Measurements from ENCODE around the gene PLCB2. TPM values are rescaled to one million over a fixed set of nuclear protein-coding genes. Genes with fewer than 3 reads are reported as not detected.

The PLCB2 gene
- total RNA-seq, 1 experiment from 2014 or later = 7.4 TPM

- Mint-ChIP-seq H3K4me1 (peaks cover 38 to 52% of the 10 kb centered on the region in 2 experiments), H3K27me3 (ENCODE audit: low read depth) (peaks cover 84% of the 10 kb centered on the region), H3K4me3 (peak overlapping the region; percentile 39 to 76), H3K36me3 (ENCODE audit: insufficient read depth in 1 of 3, low read depth in 3 of 3) (no peaks in the 10 kb centered on the region; a peak in 2 of 7 replicates), H3K27ac (no peak overlapping the region), H3K9me3 (no peaks in the 10 kb centered on the region; a peak in 1 of 5 replicates)
- H2AFZ ChIP-seq (ENCODE audit: low read length) = no peak overlapping the region
- no peak overlapping the region for H3K23ac ChIP-seq (ENCODE audit: insufficient read length, low read depth, low read length)
- H3K23me2 ChIP-seq (ENCODE audit: insufficient read length, low read depth, low read length, poor library complexity, severe bottlenecking) = peaks cover 10% of the 10 kb centered on the region
- no peak overlapping the region for H2BK5ac ChIP-seq (ENCODE audit: insufficient read length, low read length)
- no peak overlapping the region for H2BK15ac ChIP-seq (ENCODE audit: low read depth, low read length)
- no peak overlapping the region for H3K27ac ChIP-seq (ENCODE audit: insufficient read length, low read depth, low read length)
- H2BK20ac ChIP-seq (ENCODE audit: low read depth, low read length, poor library complexity, severe bottlenecking) = no peak overlapping the region
- H2BK12ac ChIP-seq (ENCODE audit: insufficient read length, low read depth, low read length) = no peak overlapping the region
- H3K27me3 ChIP-seq (ENCODE audit: insufficient read depth, low read length) = peaks cover 37% of the 10 kb centered on the region; the same call in 1 of the 2 replicates
- no peak overlapping the region for H4K8ac ChIP-seq (replicated peaks; ENCODE audit: insufficient read length, low read depth, low read length)
- no peaks in the 10 kb centered on the region for H3K79me1 ChIP-seq (ENCODE audit: insufficient read depth, low read depth, low read length, poor library complexity, severe bottlenecking)
- H3K18ac ChIP-seq (ENCODE audit: insufficient read length, low read depth, low read length) = no peak overlapping the region
- no peaks in the 10 kb centered on the region for H3K9me3 ChIP-seq (ENCODE audit: control insufficient read depth, low read depth, low read length)
- H3K4me1 ChIP-seq (ENCODE audit: insufficient read depth, low read length) = peaks cover 3% of the 10 kb centered on the region; the same call in 1 of the 2 replicates
- peak overlapping the region; percentile 41 for H3K4me2 ChIP-seq (ENCODE audit: insufficient read depth, insufficient read length, low read length)
- no peak overlapping the region for H3K56ac ChIP-seq (ENCODE audit: insufficient read length, low read depth, low read length)
- H3K79me2 ChIP-seq (ENCODE audit: insufficient read depth, low read length) = no peaks in the 10 kb centered on the region
- H3K9ac ChIP-seq (ENCODE audit: extremely low read depth, insufficient read length, low read length) = no peak overlapping the region
- no peak for TF ChIP-seq CTCF (conservative IDR thresholded peaks at IDR 0.05)
- H4K20me1 ChIP-seq (ENCODE audit: control insufficient read depth, insufficient read depth, insufficient read length) = no peaks in the 10 kb centered on the region
- no CpG with 5 or more reads among the region's 33 CpGs for WGBS (ENCODE audit: extremely low coverage, insufficient read length, low lambda C conversion rate)
- H3T11ph ChIP-seq (ENCODE audit: low read length) = no peak overlapping the region
- no peak for DNase-seq
- no peak overlapping the region for H2AK5ac ChIP-seq (ENCODE audit: insufficient read length, low read length)
- H3K4ac ChIP-seq (ENCODE audit: low read depth, low read length) = no peak overlapping the region
- H3K14ac ChIP-seq (ENCODE audit: insufficient read depth, low read length) = no peak overlapping the region; the same call in 1 of the 2 replicates
- no peak overlapping the region for H4K5ac ChIP-seq (ENCODE audit: insufficient read length, low read depth, low read length)
- H2BK120ac ChIP-seq (ENCODE audit: low read depth, low read length, poor library complexity, severe bottlenecking) = no peak overlapping the region
- no peak overlapping the region for H4K91ac ChIP-seq (ENCODE audit: insufficient read length, low read depth, low read length)
These were observed 24.0 kb downstream of the PLCB2 start for GRCh38 chr15:40283615-40284300.

All from H9 (cell line).